Head of caudate nucleus (tissue), 42 donors: ENCODE results near the gene EPB41L4A.
A peak's percentile ranks its signal among the peaks of the same experiment; 100 is the strongest.

Source experiments
- DNase-seq, 42 donors: peaks; one replicate each; pipeline versions ENCODE4 v3.0.0 to v3.0.0-alpha.2; 2020 to 2021; ENCODE audit warnings: mixed read lengths in 7 of 42
- intact Hi-C: fragments of 100-400 bp; cut with DNase I; formaldehyde crosslinking; loops from one replicate; pipeline ENCODE4 v1.15.0; 2022

EPB41L4A gene

GRCh38 chr5:112196584-112196983, 222.5 kb downstream of the EPB41L4A start:
- intact Hi-C loops, result no loop called here
- no peak for DNase-seq

GRCh38 chr5:112195924-112196323, 223.2 kb downstream of the EPB41L4A start:
- intact Hi-C loops, result no loop called here
- no peak for DNase-seq

- intact Hi-C loops, result no loop called here
These were observed 226.2 kb downstream of the EPB41L4A start for GRCh38 chr5:112192866-112193265.

GRCh38 chr5:112192072-112192471, 227.0 kb downstream of the EPB41L4A start:
- DNase-seq, result no peak
- intact Hi-C loops, result no loop called here

More at GRCh38 chr5:112192866-112193265, 226.2 kb downstream of the EPB41L4A start:
- no peak for DNase-seq

GRCh38 chr5:112189391-112189790, 229.7 kb downstream of the EPB41L4A start:
- no peak for DNase-seq
- intact Hi-C loops, result no loop called here

GRCh38 chr5:112186401-112186990, 232.6 kb downstream of the EPB41L4A start:
- DNase-seq, result peak in 8 of 42 donors; percentile 17 to 64 (median 47)

GRCh38 chr5:112183874-112184273, 235.2 kb downstream of the EPB41L4A start:
- intact Hi-C loops, result no loop called here
- no peak for DNase-seq

More at GRCh38 chr5:112186401-112186990, 232.6 kb downstream of the EPB41L4A start:
- intact Hi-C loops, result no loop called here

GRCh38 chr5:112183103-112183711, 235.9 kb downstream of the EPB41L4A start:
- intact Hi-C loops, result no loop called here
- DNase-seq, result peak in 35 of 42 donors; percentile 15 to 79 (median 47)

GRCh38 chr5:112179290-112179689, 239.8 kb downstream of the EPB41L4A start:
- intact Hi-C loops, result no loop called here

GRCh38 chr5:112174959-112175594, 244.0 kb downstream of the EPB41L4A start:
- intact Hi-C loops, result loop anchor here (1.0 kb wide), 1 partner anchor 245 kb away; no protein-coding TSS in a partner anchor
- DNase-seq, result peak in 27 of 42 donors; percentile 16 to 75 (median 37)

More at GRCh38 chr5:112179290-112179689, 239.8 kb downstream of the EPB41L4A start:
- no peak for DNase-seq

- intact Hi-C loops, result no loop called here
- DNase-seq, result no peak
These were observed 253.0 kb downstream of the EPB41L4A start for GRCh38 chr5:112165897-112166737.

- DNase-seq, result no peak
- intact Hi-C loops, result no loop called here
These were observed 253.7 kb downstream of the EPB41L4A start for GRCh38 chr5:112165399-112165798.

- intact Hi-C loops, result no loop called here
These were observed 255.6 kb downstream of the EPB41L4A start for GRCh38 chr5:112163435-112163834.

GRCh38 chr5:112161392-112161748, 257.7 kb downstream of the EPB41L4A start:
- intact Hi-C loops, result no loop called here
- no peak for DNase-seq

More at GRCh38 chr5:112163435-112163834, 255.6 kb downstream of the EPB41L4A start:
- DNase-seq, result no peak

- intact Hi-C loops, result no loop called here
- peak; percentile 84 to 97 (median 93) for DNase-seq
These were observed 258.3 kb downstream of the EPB41L4A start for GRCh38 chr5:112160652-112161391.

GRCh38 chr5:112159435-112159834, 259.6 kb downstream of the EPB41L4A start:
- DNase-seq, result peak in 1 of 42 donors; percentile 28
- intact Hi-C loops, result no loop called here

- intact Hi-C loops, result no loop called here
- DNase-seq, result no peak
These were observed 262.9 kb downstream of the EPB41L4A start for GRCh38 chr5:112156211-112156610.

- no peak for DNase-seq
- intact Hi-C loops, result no loop called here
These were observed 264.0 kb downstream of the EPB41L4A start for GRCh38 chr5:112154940-112155686.
